ENCODE measurements around the gene GRID2.

- no peak for TF ChIP-seq YY1 (IDR thresholded peaks at IDR 0.05; ENCODE audit: low read depth, low read length)
- TF ChIP-seq, protein P1, sequence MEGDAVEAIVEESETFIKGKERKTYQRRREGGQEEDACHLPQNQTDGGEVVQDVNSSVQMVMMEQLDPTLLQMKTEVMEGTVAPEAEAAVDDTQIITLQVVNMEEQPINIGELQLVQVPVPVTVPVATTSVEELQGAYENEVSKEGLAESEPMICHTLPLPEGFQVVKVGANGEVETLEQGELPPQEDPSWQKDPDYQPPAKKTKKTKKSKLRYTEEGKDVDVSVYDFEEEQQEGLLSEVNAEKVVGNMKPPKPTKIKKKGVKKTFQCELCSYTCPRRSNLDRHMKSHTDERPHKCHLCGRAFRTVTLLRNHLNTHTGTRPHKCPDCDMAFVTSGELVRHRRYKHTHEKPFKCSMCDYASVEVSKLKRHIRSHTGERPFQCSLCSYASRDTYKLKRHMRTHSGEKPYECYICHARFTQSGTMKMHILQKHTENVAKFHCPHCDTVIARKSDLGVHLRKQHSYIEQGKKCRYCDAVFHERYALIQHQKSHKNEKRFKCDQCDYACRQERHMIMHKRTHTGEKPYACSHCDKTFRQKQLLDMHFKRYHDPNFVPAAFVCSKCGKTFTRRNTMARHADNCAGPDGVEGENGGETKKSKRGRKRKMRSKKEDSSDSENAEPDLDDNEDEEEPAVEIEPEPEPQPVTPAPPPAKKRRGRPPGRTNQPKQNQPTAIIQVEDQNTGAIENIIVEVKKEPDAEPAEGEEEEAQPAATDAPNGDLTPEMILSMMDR (IDR thresholded peaks at IDR 0.05 in 2 of 3, conservative IDR thresholded peaks at IDR 0.05 in 1 of 3; ENCODE audit: control insufficient read depth in 2 of 3, extremely low read depth in 1 of 3, insufficient read depth in 1 of 3, low read depth in 3 of 3, low read length in 3 of 3) = no peak
- no peak for TF ChIP-seq CEBPZ (IDR thresholded peaks at IDR 0.05; ENCODE audit: low read depth, low read length)
- no peak for TF ChIP-seq EP300 (IDR thresholded peaks at IDR 0.05; ENCODE audit: borderline replicate concordance in 1 of 2, control insufficient read depth in 1 of 2, low read depth in 2 of 2, low read length in 2 of 2)
- no peak for TF ChIP-seq ZNF274 (IDR thresholded peaks at IDR 0.05; ENCODE audit: insufficient read depth, insufficient read length)
- TF ChIP-seq TAF1 (IDR thresholded peaks at IDR 0.05; ENCODE audit: borderline replicate concordance, low read depth, low read length) = no peak
- no peak for TF ChIP-seq CREB1 (IDR thresholded peaks at IDR 0.05; ENCODE audit: low read depth)
- TF ChIP-seq POLR2AphosphoS5 (IDR thresholded peaks at IDR 0.05; ENCODE audit: low read length) = no peak
- no peak for TF ChIP-seq NR2C1 (IDR thresholded peaks at IDR 0.05)
- TF ChIP-seq TARDBP (IDR thresholded peaks at IDR 0.05; ENCODE audit: borderline replicate concordance) = no peak
These were observed 158.0 kb downstream of the GRID2 start for GRCh38 chr4:92461732-92462131.

Measured in GM12878 (cell line).